ENCODE measurements around the gene HERPUD2.

DNA sequence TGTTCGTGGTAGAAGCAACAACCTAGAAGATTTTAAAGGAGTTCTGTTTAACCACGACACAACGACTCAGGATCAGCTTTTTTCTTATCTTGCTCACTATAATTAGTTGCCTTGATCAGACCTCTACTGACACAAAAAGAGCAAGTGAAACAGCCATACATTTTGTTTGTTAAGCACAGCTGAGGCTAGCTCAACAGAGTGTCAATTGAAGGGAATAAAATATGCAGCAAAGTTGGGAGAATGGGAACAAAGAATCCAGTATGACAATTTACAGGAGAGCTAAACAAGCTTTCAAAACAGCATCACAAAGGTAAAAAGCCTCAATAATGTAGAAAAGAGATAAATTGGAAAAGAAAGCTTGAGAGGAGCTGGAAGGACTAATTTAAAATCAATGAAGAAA is 40.5 kb upstream of the HERPUD2 start:
- TF ChIP-seq, protein P1, sequence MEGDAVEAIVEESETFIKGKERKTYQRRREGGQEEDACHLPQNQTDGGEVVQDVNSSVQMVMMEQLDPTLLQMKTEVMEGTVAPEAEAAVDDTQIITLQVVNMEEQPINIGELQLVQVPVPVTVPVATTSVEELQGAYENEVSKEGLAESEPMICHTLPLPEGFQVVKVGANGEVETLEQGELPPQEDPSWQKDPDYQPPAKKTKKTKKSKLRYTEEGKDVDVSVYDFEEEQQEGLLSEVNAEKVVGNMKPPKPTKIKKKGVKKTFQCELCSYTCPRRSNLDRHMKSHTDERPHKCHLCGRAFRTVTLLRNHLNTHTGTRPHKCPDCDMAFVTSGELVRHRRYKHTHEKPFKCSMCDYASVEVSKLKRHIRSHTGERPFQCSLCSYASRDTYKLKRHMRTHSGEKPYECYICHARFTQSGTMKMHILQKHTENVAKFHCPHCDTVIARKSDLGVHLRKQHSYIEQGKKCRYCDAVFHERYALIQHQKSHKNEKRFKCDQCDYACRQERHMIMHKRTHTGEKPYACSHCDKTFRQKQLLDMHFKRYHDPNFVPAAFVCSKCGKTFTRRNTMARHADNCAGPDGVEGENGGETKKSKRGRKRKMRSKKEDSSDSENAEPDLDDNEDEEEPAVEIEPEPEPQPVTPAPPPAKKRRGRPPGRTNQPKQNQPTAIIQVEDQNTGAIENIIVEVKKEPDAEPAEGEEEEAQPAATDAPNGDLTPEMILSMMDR (IDR thresholded peaks at IDR 0.05; ENCODE audit: insufficient read depth, low read depth, low read length) = no peak
- TF ChIP-seq EZH2 (IDR thresholded peaks at IDR 0.05; ENCODE audit: insufficient read depth, low read length) = no peak

Data from astrocyte (in vitro differentiated cells and primary cell).